Measurements from ENCODE around the gene PLAA. TPM values are rescaled to one million over a fixed set of nuclear protein-coding genes. Genes with fewer than 3 reads are reported as not detected.
A peak's percentile ranks its signal among the peaks of the same experiment; 100 is the strongest.
"Not testable (repeated sequence)": the region's sequence is repeated elsewhere in the genome, so short reads cannot be mapped to it uniquely, and the experiment has no call there.

PLAA gene
- total and polyA plus RNA-seq, 7 experiments from 2014 or later: 17.6 to 33.6 (median 24.3) TPM

- ATAC-seq: no peak
- H3K4me1 Mint-ChIP-seq: peaks cover 26 to 59% (median 35%) of the 10 kb centered on the region in 7 donors
These were observed 58.8 kb downstream of the PLAA start for GRCh38 chr9:26888271-26888670.

GRCh38 chr9:26882154-26882553 lies 64.9 kb downstream of the PLAA start:
- intact Hi-C loops (cut with micrococcal nuclease): no loop called here
- Mint-ChIP-seq H3K4me1 (peaks cover 0 to 10% (median 4%) of the 10 kb centered on the region in 7 donors), H3K4me3 (no peak overlapping the region), H3K9me3 (peaks cover 5 to 23% (median 13%) of the 10 kb centered on the region in 11 donors), H3K27me3 (no peaks in the 10 kb centered on the region), H3K36me3 (peaks cover 30 to 78% (median 60%) of the 10 kb centered on the region in 5 donors), H3K27ac (no peak overlapping the region)
- ATAC-seq: no peak
- H3K4me3 ChIP-seq (ENCODE audit: low read length): no peak overlapping the region
- H3K36me3 ChIP-seq (ENCODE audit: control insufficient read depth in 2 of 3, insufficient read depth in 3 of 3, low read length in 3 of 3): peaks cover 0 to 59% (median 0%) of the 10 kb centered on the region in 3 experiments
- no peaks in the 10 kb centered on the region for H3K4me1 ChIP-seq (ENCODE audit: control insufficient read depth in 2 of 2, insufficient read depth in 2 of 2, low read length in 2 of 2)
- H3K27me3 ChIP-seq (ENCODE audit: control insufficient read depth in 2 of 2, insufficient read depth in 2 of 2, low read length in 2 of 2): no peaks in the 10 kb centered on the region
- DNase-seq: no peak
- no peak overlapping the region for H3K27ac ChIP-seq (ENCODE audit: low read depth, low read length)
- peaks cover 0 to 6% (median 0%) of the 10 kb centered on the region in 3 experiments for H3K9me3 ChIP-seq (ENCODE audit: control insufficient read depth in 2 of 3, low read length in 3 of 3)
- ChIA-PET CTCF (no interaction called here), POLR2A (no interaction called here)

More at GRCh38 chr9:26888271-26888670, 58.8 kb downstream of the PLAA start:
- no peak overlapping the region for H3K4me3 ChIP-seq (ENCODE audit: low read length)
- ChIA-PET POLR2A (no interaction called here), CTCF (interaction anchor here (0.5 kb wide), 1 partner anchor 794 kb away, joined by 3 read pairs; no protein-coding TSS in a partner anchor)
- H3K36me3 ChIP-seq (ENCODE audit: control insufficient read depth in 2 of 3, insufficient read depth in 3 of 3, low read length in 3 of 3): peaks cover 0 to 18% (median 0%) of the 10 kb centered on the region in 3 experiments
- peaks cover 11 to 13% of the 10 kb centered on the region in 2 donors for H3K4me1 ChIP-seq (ENCODE audit: control insufficient read depth in 2 of 2, insufficient read depth in 2 of 2, low read length in 2 of 2)
- Mint-ChIP-seq H3K36me3 (peaks cover 10 to 21% (median 15%) of the 10 kb centered on the region in 5 donors), H3K27me3 (no peaks in the 10 kb centered on the region), H3K27ac (no peak overlapping the region), H3K4me3 (peak overlapping the region in 3 of 10 donors; percentile 1 to 12 (median 2)), H3K9me3 (peaks cover 0 to 4% (median 0%) of the 10 kb centered on the region in 11 donors)
- DNase-seq: no peak
- H3K9me3 ChIP-seq (ENCODE audit: control insufficient read depth in 2 of 3, low read length in 3 of 3): no peaks in the 10 kb centered on the region
- intact Hi-C loops (cut with micrococcal nuclease): no loop called here
- no peak overlapping the region for H3K27ac ChIP-seq (ENCODE audit: low read depth, low read length)
- H3K27me3 ChIP-seq (ENCODE audit: control insufficient read depth in 2 of 2, insufficient read depth in 2 of 2, low read length in 2 of 2): no peaks in the 10 kb centered on the region

GRCh38 chr9:26880262-26880661 lies 66.8 kb downstream of the PLAA start:
- Mint-ChIP-seq H3K9me3 (peaks cover 5 to 24% (median 13%) of the 10 kb centered on the region in 11 donors), H3K27me3 (no peaks in the 10 kb centered on the region)

GRCh38 chr9:26875155-26875554 lies 71.9 kb downstream of the PLAA start:
- CTCF ChIA-PET: interaction anchor here (0.5 kb wide), 1 partner anchor 386 kb away, joined by 3 read pairs; no protein-coding TSS in a partner anchor
- ATAC-seq; H3K27ac ChIP-seq (ENCODE audit: low read depth, low read length); H3K4me3 ChIP-seq (ENCODE audit: low read length); H3K27me3 ChIP-seq (ENCODE audit: control insufficient read depth in 2 of 2, insufficient read depth in 2 of 2, low read length in 2 of 2); H3K4me1 ChIP-seq (ENCODE audit: control insufficient read depth in 2 of 2, insufficient read depth in 2 of 2, low read length in 2 of 2); H3K27me3 Mint-ChIP-seq; H3K9me3 ChIP-seq (ENCODE audit: control insufficient read depth in 2 of 3, low read length in 3 of 3); DNase-seq; H3K27ac Mint-ChIP-seq; intact Hi-C loops (cut with micrococcal nuclease); H3K4me3 Mint-ChIP-seq; POLR2A ChIA-PET: not testable (repeated sequence)
- Mint-ChIP-seq H3K36me3 (peaks cover 16 to 43% (median 32%) of the 10 kb centered on the region in 5 donors), H3K4me1 (peaks cover 0 to 11% (median 0%) of the 10 kb centered on the region in 7 donors), H3K9me3 (peaks cover 0 to 18% (median 11%) of the 10 kb centered on the region in 11 donors)
- peaks cover 0 to 28% (median 6%) of the 10 kb centered on the region in 3 experiments for H3K36me3 ChIP-seq (ENCODE audit: control insufficient read depth in 2 of 3, insufficient read depth in 3 of 3, low read length in 3 of 3)

More at GRCh38 chr9:26880262-26880661, 66.8 kb downstream of the PLAA start:
- H3K27me3 ChIP-seq (ENCODE audit: control insufficient read depth in 2 of 2, insufficient read depth in 2 of 2, low read length in 2 of 2): no peaks in the 10 kb centered on the region
- H3K36me3 Mint-ChIP-seq: peaks cover 34 to 79% (median 61%) of the 10 kb centered on the region in 5 donors
- H3K36me3 ChIP-seq (ENCODE audit: control insufficient read depth in 2 of 3, insufficient read depth in 3 of 3, low read length in 3 of 3): peaks cover 0 to 71% (median 6%) of the 10 kb centered on the region in 3 experiments
- peaks cover 0 to 6% (median 0%) of the 10 kb centered on the region in 3 experiments for H3K9me3 ChIP-seq (ENCODE audit: control insufficient read depth in 2 of 3, low read length in 3 of 3)
- H3K4me1 Mint-ChIP-seq: peaks cover 0 to 11% (median 3%) of the 10 kb centered on the region in 7 donors
- H3K27ac ChIP-seq (ENCODE audit: low read depth, low read length): no peak overlapping the region
- no peak for DNase-seq
- intact Hi-C loops (cut with micrococcal nuclease): no loop called here
- ChIA-PET CTCF (interaction anchor here (1.0 kb wide), 1 partner anchor 11 kb away, joined by 3 read pairs; no protein-coding TSS in a partner anchor), POLR2A (no interaction called here)
- H3K4me3 ChIP-seq (ENCODE audit: low read length): no peak overlapping the region
- ATAC-seq: no peak
- H3K4me3 Mint-ChIP-seq: no peak overlapping the region
- H3K27ac Mint-ChIP-seq: no peak overlapping the region
- H3K4me1 ChIP-seq (ENCODE audit: control insufficient read depth in 2 of 2, insufficient read depth in 2 of 2, low read length in 2 of 2): no peaks in the 10 kb centered on the region

- no peaks in the 10 kb centered on the region for H3K27me3 Mint-ChIP-seq
- no peaks in the 10 kb centered on the region for H3K9me3 Mint-ChIP-seq
- H3K4me3 Mint-ChIP-seq: no peak overlapping the region
- H3K27ac Mint-ChIP-seq: no peak overlapping the region
- ATAC-seq (no peak), DNase-seq (no peak)
- H3K27me3 ChIP-seq (ENCODE audit: control insufficient read depth in 2 of 2, insufficient read depth in 2 of 2, low read length in 2 of 2): no peaks in the 10 kb centered on the region
- H3K27ac ChIP-seq (ENCODE audit: low read depth, low read length): no peak overlapping the region
- H3K4me1 Mint-ChIP-seq: peaks cover 0 to 1% (median 0%) of the 10 kb centered on the region in 7 donors
- H3K9me3 ChIP-seq (ENCODE audit: control insufficient read depth in 2 of 3, low read length in 3 of 3): no peaks in the 10 kb centered on the region
- no peak overlapping the region for H3K4me3 ChIP-seq (ENCODE audit: low read length)
- ChIA-PET POLR2A (no interaction called here), CTCF (no interaction called here)
- H3K36me3 Mint-ChIP-seq: peaks cover 0 to 28% (median 4%) of the 10 kb centered on the region in 5 donors
- no peaks in the 10 kb centered on the region for H3K4me1 ChIP-seq (ENCODE audit: control insufficient read depth in 2 of 2, insufficient read depth in 2 of 2, low read length in 2 of 2)
- H3K36me3 ChIP-seq (ENCODE audit: control insufficient read depth in 2 of 3, insufficient read depth in 3 of 3, low read length in 3 of 3): peaks cover 0 to 5% (median 0%) of the 10 kb centered on the region in 3 experiments
- intact Hi-C loops (cut with micrococcal nuclease): no loop called here
These were observed 76.8 kb downstream of the PLAA start for GRCh38 chr9:26870292-26870691.

- no peaks in the 10 kb centered on the region for H3K9me3 ChIP-seq (ENCODE audit: control insufficient read depth in 2 of 3, low read length in 3 of 3)
- CTCF ChIA-PET: no interaction called here
- H3K36me3 ChIP-seq (ENCODE audit: control insufficient read depth in 2 of 3, insufficient read depth in 3 of 3, low read length in 3 of 3): peaks cover 0 to 10% (median 0%) of the 10 kb centered on the region in 3 experiments
- H3K27me3 ChIP-seq (ENCODE audit: control insufficient read depth in 2 of 2, insufficient read depth in 2 of 2, low read length in 2 of 2): no peaks in the 10 kb centered on the region
- no peak overlapping the region for H3K4me3 ChIP-seq (ENCODE audit: low read length)
- no peak for ATAC-seq
- Mint-ChIP-seq H3K4me3 (no peak overlapping the region), H3K4me1 (peaks cover 0 to 4% (median 0%) of the 10 kb centered on the region in 7 donors), H3K27ac (peak overlapping the region in 1 of 9 donors; percentile 64), H3K36me3 (peaks cover 5 to 20% (median 10%) of the 10 kb centered on the region in 5 donors), H3K27me3 (no peaks in the 10 kb centered on the region), H3K9me3 (no peaks in the 10 kb centered on the region)
- DNase-seq: no peak
- no peaks in the 10 kb centered on the region for H3K4me1 ChIP-seq (ENCODE audit: control insufficient read depth in 2 of 2, insufficient read depth in 2 of 2, low read length in 2 of 2)
- POLR2A ChIA-PET: no interaction called here
- H3K27ac ChIP-seq (ENCODE audit: low read depth, low read length): no peak overlapping the region
- intact Hi-C loops (cut with micrococcal nuclease): loop anchor here in 1 of 2 donors (1.0 kb wide), 1 partner anchor 119 kb away; no protein-coding TSS in a partner anchor
These were observed 84.0 kb downstream of the PLAA start for GRCh38 chr9:26863074-26863473.

Data from naive thymus-derived CD4-positive, alpha-beta T cell (primary cell).